ENCODE data around the gene DTNBP1.
A peak's percentile ranks its signal among the peaks of the same experiment; 100 is the strongest.

DTNBP1 gene

GRCh38 chr6:15509335-15509933, 153.4 kb downstream of the DTNBP1 start:
- Histone ChIP-seq H3K4me1 (ENCODE audit: control insufficient read depth in 1 of 2, insufficient read depth in 1 of 2, low read depth in 1 of 2, low read length in 1 of 2) (peaks cover 14 to 15% of the 10 kb centered on the region in 2 experiments), H3K36me3 (peaks cover 91% of the 10 kb centered on the region), H3K27me3 (no peaks in the 10 kb centered on the region), H3K9me3 (no peaks in the 10 kb centered on the region), H3K27ac (peak overlapping the region; percentile 91), H3K4me3 (ENCODE audit: low read depth in 1 of 2, low read length in 1 of 2) (no peak overlapping the region)
- TF ChIP-seq, protein P1, sequence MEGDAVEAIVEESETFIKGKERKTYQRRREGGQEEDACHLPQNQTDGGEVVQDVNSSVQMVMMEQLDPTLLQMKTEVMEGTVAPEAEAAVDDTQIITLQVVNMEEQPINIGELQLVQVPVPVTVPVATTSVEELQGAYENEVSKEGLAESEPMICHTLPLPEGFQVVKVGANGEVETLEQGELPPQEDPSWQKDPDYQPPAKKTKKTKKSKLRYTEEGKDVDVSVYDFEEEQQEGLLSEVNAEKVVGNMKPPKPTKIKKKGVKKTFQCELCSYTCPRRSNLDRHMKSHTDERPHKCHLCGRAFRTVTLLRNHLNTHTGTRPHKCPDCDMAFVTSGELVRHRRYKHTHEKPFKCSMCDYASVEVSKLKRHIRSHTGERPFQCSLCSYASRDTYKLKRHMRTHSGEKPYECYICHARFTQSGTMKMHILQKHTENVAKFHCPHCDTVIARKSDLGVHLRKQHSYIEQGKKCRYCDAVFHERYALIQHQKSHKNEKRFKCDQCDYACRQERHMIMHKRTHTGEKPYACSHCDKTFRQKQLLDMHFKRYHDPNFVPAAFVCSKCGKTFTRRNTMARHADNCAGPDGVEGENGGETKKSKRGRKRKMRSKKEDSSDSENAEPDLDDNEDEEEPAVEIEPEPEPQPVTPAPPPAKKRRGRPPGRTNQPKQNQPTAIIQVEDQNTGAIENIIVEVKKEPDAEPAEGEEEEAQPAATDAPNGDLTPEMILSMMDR (IDR thresholded peaks at IDR 0.05) = no peak

GRCh38 chr6:15508931-15509330, 153.9 kb downstream of the DTNBP1 start:
- Histone ChIP-seq H3K36me3 (peaks cover 91% of the 10 kb centered on the region), H3K27ac (peak overlapping the region; percentile 91), H3K4me3 (ENCODE audit: low read depth in 1 of 2, low read length in 1 of 2) (peak overlapping the region; percentile 30 to 44), H3K9me3 (no peaks in the 10 kb centered on the region), H3K27me3 (no peaks in the 10 kb centered on the region), H3K4me1 (ENCODE audit: control insufficient read depth in 1 of 2, insufficient read depth in 1 of 2, low read depth in 1 of 2, low read length in 1 of 2) (peaks cover 14 to 15% of the 10 kb centered on the region in 2 experiments)
- TF ChIP-seq, protein P1 (IDR thresholded peaks at IDR 0.05) = no peak

DNA sequence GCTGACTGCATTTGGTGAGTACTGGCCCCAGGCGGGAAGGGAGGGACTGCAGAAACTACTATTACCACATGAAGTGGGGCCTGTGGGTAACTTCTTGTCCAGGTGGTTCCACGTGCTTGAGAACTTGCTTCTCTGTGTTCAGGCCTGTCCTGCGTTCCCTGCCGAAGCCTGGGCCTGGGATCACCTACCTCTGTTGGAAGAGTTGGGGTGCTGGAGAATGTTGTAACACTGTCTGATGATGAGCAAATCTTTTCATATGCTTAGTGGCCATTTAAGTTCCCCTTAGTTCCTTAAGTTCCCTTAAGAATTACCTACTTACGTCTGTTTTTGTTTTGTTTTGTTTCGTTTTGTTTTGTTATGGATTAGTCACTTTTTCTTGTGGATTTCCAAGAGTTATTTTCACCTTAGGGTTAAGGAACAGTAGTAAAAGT, 154.4 kb downstream of the DTNBP1 start:
- peak overlapping the region; percentile 30 to 44 for H3K4me3 ChIP-seq (ENCODE audit: low read depth in 1 of 2, low read length in 1 of 2)
- H3K4me1 ChIP-seq (ENCODE audit: control insufficient read depth in 1 of 2, insufficient read depth in 1 of 2, low read depth in 1 of 2, low read length in 1 of 2) = peaks cover 14 to 15% of the 10 kb centered on the region in 2 experiments
- H3K27me3 ChIP-seq = no peaks in the 10 kb centered on the region
- peak overlapping the region; percentile 91 for H3K27ac ChIP-seq
- H3K36me3 ChIP-seq = peaks cover 91% of the 10 kb centered on the region
- no peaks in the 10 kb centered on the region for H3K9me3 ChIP-seq
- TF ChIP-seq, protein P1 (IDR thresholded peaks at IDR 0.05) = no peak

GRCh38 chr6:15507746-15508145, 155.1 kb downstream of the DTNBP1 start:
- Histone ChIP-seq H3K4me1 (ENCODE audit: control insufficient read depth in 1 of 2, insufficient read depth in 1 of 2, low read depth in 1 of 2, low read length in 1 of 2) (peaks cover 14 to 15% of the 10 kb centered on the region in 2 experiments), H3K27ac (peak overlapping the region; percentile 91), H3K4me3 (ENCODE audit: low read depth in 1 of 2, low read length in 1 of 2) (no peak overlapping the region), H3K36me3 (peaks cover 91% of the 10 kb centered on the region), H3K9me3 (no peaks in the 10 kb centered on the region), H3K27me3 (no peaks in the 10 kb centered on the region)
- TF ChIP-seq, protein P1 (IDR thresholded peaks at IDR 0.05) = no peak

GRCh38 chr6:15507221-15507620, 155.6 kb downstream of the DTNBP1 start:
- H3K27me3 ChIP-seq = no peaks in the 10 kb centered on the region
- H3K4me3 ChIP-seq (ENCODE audit: low read depth in 1 of 2, low read length in 1 of 2) = no peak overlapping the region
- H3K9me3 ChIP-seq = no peaks in the 10 kb centered on the region
- H3K27ac ChIP-seq = peak overlapping the region; percentile 91
- TF ChIP-seq, protein P1 (IDR thresholded peaks at IDR 0.05) = no peak
- peaks cover 14 to 15% of the 10 kb centered on the region in 2 experiments for H3K4me1 ChIP-seq (ENCODE audit: control insufficient read depth in 1 of 2, insufficient read depth in 1 of 2, low read depth in 1 of 2, low read length in 1 of 2)
- peaks cover 91% of the 10 kb centered on the region for H3K36me3 ChIP-seq
